Measurements from ENCODE around the gene FBN1. TPM values are rescaled to one million over a fixed set of nuclear protein-coding genes. Genes with fewer than 3 reads are reported as not detected.

Gene FBN1
- total RNA-seq, 4 donors from 2014 or later = 128 to 325 (median 215) TPM

DNA sequence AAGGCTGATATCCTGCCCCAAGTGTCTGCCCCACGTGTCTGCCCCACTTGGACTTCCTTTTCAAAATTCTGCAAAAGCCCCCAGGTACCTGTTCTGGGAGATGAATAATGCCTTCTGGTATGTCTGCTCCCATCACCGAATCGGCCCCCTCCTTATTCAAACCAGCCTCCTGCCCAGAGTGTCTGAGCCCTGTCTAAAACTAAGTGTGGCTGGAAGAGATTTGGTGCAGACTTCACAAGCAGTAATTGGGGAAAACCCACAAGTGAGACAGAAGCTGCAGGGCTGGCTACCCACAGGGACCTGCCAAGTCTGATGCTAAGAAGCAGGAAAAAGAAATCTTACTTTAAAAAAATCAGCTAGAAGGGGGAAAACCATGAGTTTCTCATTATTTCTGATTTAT lies 229.2 kb downstream of the FBN1 start:
- TF ChIP-seq CTCF (IDR thresholded peaks at IDR 0.05; ENCODE audit: low read depth) = no peak

GRCh38 chr15:48415036-48415886 lies 230.2 kb downstream of the FBN1 start:
- TF ChIP-seq CTCF (IDR thresholded peaks at IDR 0.05; ENCODE audit: low read depth) = no peak

GRCh38 chr15:48414015-48414414 lies 231.5 kb downstream of the FBN1 start:
- no peak for TF ChIP-seq CTCF (IDR thresholded peaks at IDR 0.05; ENCODE audit: low read depth)

DNA sequence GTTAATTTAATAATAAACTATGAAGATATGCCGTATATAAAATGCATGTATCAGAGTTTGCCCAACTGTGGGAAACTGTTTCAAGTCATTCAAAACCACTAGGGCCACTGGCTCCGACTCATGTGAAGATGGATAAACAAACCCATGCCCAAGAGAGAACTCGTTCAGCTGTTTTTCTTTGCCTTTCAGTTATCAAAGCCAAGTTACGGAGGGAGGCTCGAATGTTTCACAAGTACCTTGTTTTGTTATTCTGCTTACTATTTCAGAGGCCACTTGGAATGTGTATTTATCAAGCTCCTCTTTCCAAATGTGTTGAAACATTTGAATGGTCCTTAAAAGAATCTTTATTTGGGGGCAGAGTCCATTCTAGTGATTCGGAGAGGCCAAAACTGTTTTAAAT lies 232.2 kb downstream of the FBN1 start:
- no peak for TF ChIP-seq CTCF (IDR thresholded peaks at IDR 0.05; ENCODE audit: low read depth)

DNA sequence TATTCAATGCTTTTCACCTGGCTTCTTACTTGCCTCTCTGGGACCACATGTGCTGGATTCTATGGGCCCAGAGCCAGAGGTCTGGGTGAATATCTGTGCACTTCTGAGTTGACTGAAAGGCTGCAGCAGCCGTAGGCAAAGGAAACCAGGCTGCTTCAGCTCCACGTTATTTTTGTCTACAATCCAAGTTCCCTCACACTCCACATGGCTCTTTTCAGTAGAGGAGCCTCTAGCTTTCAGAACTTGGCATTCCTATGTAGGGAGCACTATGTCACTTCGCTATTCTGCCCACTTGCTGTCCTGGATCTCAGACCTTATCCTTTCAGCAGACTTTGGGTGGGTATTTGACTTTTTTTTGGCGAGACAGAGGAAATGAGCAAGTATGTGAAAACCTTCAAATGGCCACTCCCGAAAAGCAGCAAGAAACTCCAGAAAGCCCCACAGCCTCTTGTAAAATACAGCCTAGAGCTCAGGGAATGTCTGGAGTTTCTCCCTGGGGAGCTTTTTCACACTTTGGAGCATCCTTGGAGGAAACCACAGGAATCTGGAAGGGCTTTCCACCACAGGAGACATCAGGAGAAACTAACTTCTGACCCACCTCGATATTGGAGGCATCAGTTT lies 233.4 kb downstream of the FBN1 start:
- TF ChIP-seq CTCF (IDR thresholded peaks at IDR 0.05; ENCODE audit: low read depth) = no peak

DNA sequence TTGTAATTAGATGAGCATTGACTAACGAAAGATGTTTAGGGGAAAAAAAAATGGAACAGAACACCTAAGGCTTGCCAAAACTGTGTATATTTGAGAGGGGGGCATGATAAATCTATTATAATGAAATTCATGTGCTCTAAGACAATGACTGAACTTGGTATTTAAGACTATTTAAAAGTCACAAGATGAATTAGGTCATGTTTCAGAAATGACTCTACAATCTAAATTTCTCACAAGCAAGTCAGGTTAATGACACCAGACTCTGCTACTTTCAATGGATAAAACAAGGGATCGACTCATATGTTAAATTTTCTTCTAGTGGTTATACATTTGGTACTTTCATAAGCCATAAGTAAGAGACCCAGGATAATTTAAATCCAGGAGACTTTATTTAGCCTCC lies 235.9 kb downstream of the FBN1 start:
- no peak for TF ChIP-seq CTCF (IDR thresholded peaks at IDR 0.05; ENCODE audit: low read depth)

DNA sequence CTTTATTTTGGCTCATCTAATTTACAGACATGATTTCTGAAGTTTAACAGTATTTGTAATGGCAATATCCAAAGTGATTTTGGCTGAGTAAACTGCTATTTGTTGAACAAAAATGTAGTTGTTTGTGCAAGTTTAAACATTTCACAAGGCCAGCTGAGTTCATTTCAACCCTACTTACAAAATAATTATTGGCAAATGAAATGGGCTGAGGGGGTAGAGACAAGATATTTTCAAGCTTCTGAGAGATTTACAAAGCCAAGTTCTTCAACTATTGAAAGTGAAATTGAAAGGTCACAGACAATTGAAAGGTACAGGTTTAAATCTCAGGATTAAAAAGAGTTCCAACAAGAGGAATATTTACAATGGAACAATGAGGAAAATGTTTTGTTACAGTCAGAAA lies 237.2 kb downstream of the FBN1 start:
- TF ChIP-seq CTCF (IDR thresholded peaks at IDR 0.05; ENCODE audit: low read depth) = no peak

Data from subcutaneous adipose tissue (tissue), 4 donors.